Measurements from ENCODE around the gene SMPD2.

Gene SMPD2

DNA sequence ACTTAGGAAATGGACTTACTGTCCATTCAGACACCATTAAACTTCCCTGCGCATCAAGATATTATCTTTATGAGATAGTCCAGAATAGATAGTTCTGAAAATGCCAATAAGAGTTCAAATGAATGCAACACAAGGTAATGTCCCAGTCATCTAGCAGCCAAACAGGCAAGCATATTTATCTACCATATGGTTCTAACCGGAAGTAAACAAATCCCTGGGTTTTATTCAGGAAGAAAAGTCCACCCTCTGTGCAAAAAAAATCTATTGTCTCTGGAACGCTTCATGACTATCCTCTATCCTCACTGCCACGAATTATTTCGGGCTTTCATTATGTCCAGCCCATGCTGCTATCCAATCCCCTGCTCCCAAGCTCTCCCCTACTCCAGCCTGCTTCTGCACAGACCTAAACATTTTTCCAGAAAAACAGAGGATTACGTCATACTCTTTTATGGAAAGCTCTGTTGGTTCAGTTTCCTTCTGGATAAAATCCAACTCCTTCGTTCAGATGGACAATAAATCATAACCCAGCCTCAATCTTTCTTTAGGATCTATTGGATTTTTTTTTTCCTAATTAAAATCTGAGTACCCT lies 11.5 kb upstream of the SMPD2 start:
- WGBS = 68% methylated on average over 6 of the region's 7 CpGs
- H3K18ac ChIP-seq (ENCODE audit: low read depth in 1 of 2, low read length in 2 of 2) = no peak overlapping the region

DNA sequence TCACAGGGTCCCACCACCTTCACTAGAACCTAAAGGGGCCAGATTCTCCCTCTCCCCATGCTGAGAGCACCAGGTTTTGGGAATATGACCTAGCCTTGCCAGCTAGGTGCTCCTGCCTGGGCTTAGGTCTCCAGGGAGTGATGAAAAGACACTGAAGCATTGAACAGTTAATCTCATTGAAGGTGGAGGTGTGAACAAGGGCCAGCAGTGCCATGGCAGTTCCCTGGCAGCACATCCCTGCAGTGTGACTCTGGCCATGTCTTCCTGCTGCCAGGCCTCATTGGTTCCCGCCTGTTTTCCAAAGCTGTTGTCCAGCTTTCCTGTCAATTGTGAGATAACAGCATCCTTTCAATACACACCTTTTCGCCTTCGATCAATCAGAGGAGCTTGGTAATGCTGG lies 11.0 kb upstream of the SMPD2 start:
- 98% methylated on average over 3 of the region's 3 CpGs for WGBS
- H4K91ac ChIP-seq (ENCODE audit: low read length) = no peak overlapping the region
- no peak overlapping the region for H3K27ac ChIP-seq (ENCODE audit: low read length, poor library complexity, severe bottlenecking)
- peak overlapping the region; percentile 33 for H3K9ac ChIP-seq (ENCODE audit: low read length)
- H3K79me1 ChIP-seq (replicated peaks; ENCODE audit: low read length, poor library complexity, severe bottlenecking) = no peaks in the 10 kb centered on the region
- H3K4me1 ChIP-seq (ENCODE audit: control insufficient read depth, insufficient read depth, low read depth, low read length) = no peaks in the 10 kb centered on the region
- no peak overlapping the region for H2BK120ac ChIP-seq (ENCODE audit: low read depth, low read length)
- H3K9me3 ChIP-seq (ENCODE audit: control insufficient read depth, low read length) = no peaks in the 10 kb centered on the region
- no peaks in the 10 kb centered on the region for H3K36me3 ChIP-seq (ENCODE audit: control insufficient read depth in 1 of 2, insufficient read depth in 2 of 2, low read depth in 1 of 2, low read length in 2 of 2)
- H3K4me3 ChIP-seq (ENCODE audit: insufficient read depth in 1 of 2, low read depth in 1 of 2, low read length in 2 of 2) = no peak overlapping the region
- H3K14ac ChIP-seq (ENCODE audit: low read length in 2 of 2) = no peak overlapping the region
- no peak overlapping the region for H2BK5ac ChIP-seq (ENCODE audit: low read depth, low read length, poor library complexity, severe bottlenecking)
- H2BK15ac ChIP-seq (ENCODE audit: low read depth, poor library complexity, severe bottlenecking) = no peak overlapping the region
- DNase-seq = no peak
- no peak overlapping the region for H2BK12ac ChIP-seq (ENCODE audit: low read length in 2 of 2)
- H2AK5ac ChIP-seq (ENCODE audit: low read length, severe bottlenecking) = no peak overlapping the region
- H3K4ac ChIP-seq (ENCODE audit: low read depth in 1 of 2, low read length in 2 of 2) = no peak overlapping the region
- peaks cover 0 to 4% of the 10 kb centered on the region in 2 experiments for H3K27me3 ChIP-seq (ENCODE audit: control insufficient read depth in 1 of 2, insufficient read depth in 1 of 2, low read length in 2 of 2)
- H3K23ac ChIP-seq (ENCODE audit: low read length in 2 of 2) = no peak overlapping the region
- no peak overlapping the region for H2AFZ ChIP-seq (ENCODE audit: low read depth, low read length)
- H3K4me2 ChIP-seq (ENCODE audit: low read length, poor library complexity, severe bottlenecking) = no peak overlapping the region
- H4K8ac ChIP-seq (ENCODE audit: low read length) = no peak overlapping the region
- H3K18ac ChIP-seq (ENCODE audit: low read depth in 1 of 2, low read length in 2 of 2) = no peak overlapping the region

More for the DNA sequence above, 11.5 kb upstream of the SMPD2 start:
- Histone ChIP-seq H4K91ac (ENCODE audit: low read length) (no peak overlapping the region), H3K23ac (ENCODE audit: low read length in 2 of 2) (no peak overlapping the region), H3K9me3 (ENCODE audit: control insufficient read depth, low read length) (no peaks in the 10 kb centered on the region), H3K36me3 (ENCODE audit: control insufficient read depth in 1 of 2, insufficient read depth in 2 of 2, low read depth in 1 of 2, low read length in 2 of 2) (no peaks in the 10 kb centered on the region), H3K4ac (ENCODE audit: low read depth in 1 of 2, low read length in 2 of 2) (no peak overlapping the region), H2AFZ (ENCODE audit: low read depth, low read length) (no peak overlapping the region), H3K79me1 (replicated peaks; ENCODE audit: low read length, poor library complexity, severe bottlenecking) (no peaks in the 10 kb centered on the region), H2BK12ac (ENCODE audit: low read length in 2 of 2) (no peak overlapping the region), H4K8ac (ENCODE audit: low read length) (no peak overlapping the region), H3K4me3 (ENCODE audit: insufficient read depth in 1 of 2, low read depth in 1 of 2, low read length in 2 of 2) (no peak overlapping the region), H2BK120ac (ENCODE audit: low read depth, low read length) (no peak overlapping the region), H2BK15ac (ENCODE audit: low read depth, poor library complexity, severe bottlenecking) (no peak overlapping the region), H3K4me1 (ENCODE audit: control insufficient read depth, insufficient read depth, low read depth, low read length) (peaks cover 4% of the 10 kb centered on the region), H3K4me2 (ENCODE audit: low read length, poor library complexity, severe bottlenecking) (no peak overlapping the region), H2BK5ac (ENCODE audit: low read depth, low read length, poor library complexity, severe bottlenecking) (no peak overlapping the region), H3K9ac (ENCODE audit: low read length) (peak overlapping the region; percentile 33), H2AK5ac (ENCODE audit: low read length, severe bottlenecking) (no peak overlapping the region), H3K27ac (ENCODE audit: low read length, poor library complexity, severe bottlenecking) (no peak overlapping the region), H3K14ac (ENCODE audit: low read length in 2 of 2) (no peak overlapping the region), H3K27me3 (ENCODE audit: control insufficient read depth in 1 of 2, insufficient read depth in 1 of 2, low read length in 2 of 2) (peaks cover 0 to 4% of the 10 kb centered on the region in 2 experiments)
- DNase-seq = peak; percentile 36

DNA sequence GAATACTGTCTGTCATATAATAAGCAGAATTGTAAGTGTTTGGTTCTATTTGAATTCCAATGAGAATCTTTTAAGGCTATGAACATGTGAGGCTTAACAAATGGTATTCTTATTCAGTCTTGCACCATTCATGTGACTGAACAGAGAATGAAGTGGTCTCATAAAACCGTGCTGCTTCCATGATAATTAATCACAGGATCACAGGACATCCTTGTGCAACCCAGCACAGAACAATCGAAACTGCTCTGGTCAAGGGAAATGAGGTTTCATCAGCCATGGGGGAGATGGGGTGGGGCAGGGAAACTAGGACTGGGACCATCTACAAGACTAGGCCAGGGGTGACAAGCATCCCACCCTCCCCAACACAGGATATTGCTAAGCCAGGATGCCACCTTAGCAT lies 6.1 kb upstream of the SMPD2 start:
- Histone ChIP-seq H2AK5ac (ENCODE audit: low read length, severe bottlenecking) (no peak overlapping the region), H3K27ac (ENCODE audit: low read length, poor library complexity, severe bottlenecking) (no peak overlapping the region), H3K9me3 (ENCODE audit: control insufficient read depth, low read length) (no peaks in the 10 kb centered on the region), H3K36me3 (ENCODE audit: control insufficient read depth in 1 of 2, insufficient read depth in 2 of 2, low read depth in 1 of 2, low read length in 2 of 2) (no peaks in the 10 kb centered on the region), H3K4ac (ENCODE audit: low read depth in 1 of 2, low read length in 2 of 2) (no peak overlapping the region), H4K91ac (ENCODE audit: low read length) (no peak overlapping the region), H2BK120ac (ENCODE audit: low read depth, low read length) (no peak overlapping the region), H2BK12ac (ENCODE audit: low read length in 2 of 2) (no peak overlapping the region), H2BK15ac (ENCODE audit: low read depth, poor library complexity, severe bottlenecking) (no peak overlapping the region), H4K8ac (ENCODE audit: low read length) (no peak overlapping the region), H3K23ac (ENCODE audit: low read length in 2 of 2) (no peak overlapping the region), H3K4me1 (ENCODE audit: control insufficient read depth, insufficient read depth, low read depth, low read length) (no peaks in the 10 kb centered on the region), H3K4me3 (ENCODE audit: insufficient read depth in 1 of 2, low read depth in 1 of 2, low read length in 2 of 2) (no peak overlapping the region), H3K4me2 (ENCODE audit: low read length, poor library complexity, severe bottlenecking) (no peak overlapping the region), H3K79me1 (replicated peaks; ENCODE audit: low read length, poor library complexity, severe bottlenecking) (no peaks in the 10 kb centered on the region), H3K9ac (ENCODE audit: low read length) (no peak overlapping the region), H3K14ac (ENCODE audit: low read length in 2 of 2) (no peak overlapping the region), H2BK5ac (ENCODE audit: low read depth, low read length, poor library complexity, severe bottlenecking) (no peak overlapping the region), H2AFZ (ENCODE audit: low read depth, low read length) (no peak overlapping the region), H3K18ac (ENCODE audit: low read depth in 1 of 2, low read length in 2 of 2) (no peak overlapping the region), H3K27me3 (ENCODE audit: control insufficient read depth in 1 of 2, insufficient read depth in 1 of 2, low read length in 2 of 2) (peaks cover 0 to 4% of the 10 kb centered on the region in 2 experiments)
- WGBS = 63% methylated on average over 2 of the region's 2 CpGs
- DNase-seq = peak; percentile 22

DNA sequence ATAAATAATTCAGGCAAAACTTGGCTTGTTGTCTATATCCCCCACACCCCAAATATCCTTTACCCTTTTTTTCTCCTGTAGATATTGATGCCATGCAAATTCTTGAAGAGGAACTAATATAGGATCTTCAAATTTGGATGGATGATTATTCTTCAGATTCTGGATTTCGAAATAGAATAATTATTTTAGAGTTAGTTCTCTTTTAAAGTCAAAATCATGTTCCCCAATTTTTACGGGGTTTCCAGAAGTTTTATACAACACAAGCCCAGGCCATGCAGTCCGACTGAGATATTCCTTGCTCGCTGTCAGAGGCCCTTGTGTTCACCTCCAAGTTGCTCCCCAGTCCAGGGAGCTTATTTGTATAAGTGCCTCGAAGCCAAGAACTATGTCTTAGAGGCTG lies 4.5 kb upstream of the SMPD2 start:
- Histone ChIP-seq H3K36me3 (ENCODE audit: control insufficient read depth in 1 of 2, insufficient read depth in 2 of 2, low read depth in 1 of 2, low read length in 2 of 2) (no peaks in the 10 kb centered on the region), H3K9ac (ENCODE audit: low read length) (no peak overlapping the region), H2AFZ (ENCODE audit: low read depth, low read length) (no peak overlapping the region), H2BK12ac (ENCODE audit: low read length in 2 of 2) (no peak overlapping the region), H3K79me1 (replicated peaks; ENCODE audit: low read length, poor library complexity, severe bottlenecking) (peaks cover 1% of the 10 kb centered on the region), H2BK5ac (ENCODE audit: low read depth, low read length, poor library complexity, severe bottlenecking) (no peak overlapping the region), H3K4ac (ENCODE audit: low read depth in 1 of 2, low read length in 2 of 2) (no peak overlapping the region), H4K91ac (ENCODE audit: low read length) (no peak overlapping the region), H3K18ac (ENCODE audit: low read depth in 1 of 2, low read length in 2 of 2) (no peak overlapping the region), H3K4me1 (ENCODE audit: control insufficient read depth, insufficient read depth, low read depth, low read length) (peaks cover 3% of the 10 kb centered on the region), H2AK5ac (ENCODE audit: low read length, severe bottlenecking) (no peak overlapping the region), H4K8ac (ENCODE audit: low read length) (no peak overlapping the region), H3K4me2 (ENCODE audit: low read length, poor library complexity, severe bottlenecking) (no peak overlapping the region), H3K9me3 (ENCODE audit: control insufficient read depth, low read length) (no peaks in the 10 kb centered on the region), H2BK120ac (ENCODE audit: low read depth, low read length) (no peak overlapping the region), H3K27me3 (ENCODE audit: control insufficient read depth in 1 of 2, insufficient read depth in 1 of 2, low read length in 2 of 2) (peaks cover 0 to 4% of the 10 kb centered on the region in 2 experiments), H3K23ac (ENCODE audit: low read length in 2 of 2) (no peak overlapping the region), H3K4me3 (ENCODE audit: insufficient read depth in 1 of 2, low read depth in 1 of 2, low read length in 2 of 2) (no peak overlapping the region), H3K27ac (ENCODE audit: low read length, poor library complexity, severe bottlenecking) (no peak overlapping the region), H3K14ac (ENCODE audit: low read length in 2 of 2) (no peak overlapping the region), H2BK15ac (ENCODE audit: low read depth, poor library complexity, severe bottlenecking) (no peak overlapping the region)
- WGBS = 93% methylated on average over 4 of the region's 5 CpGs
- no peak for DNase-seq

Measured in mesenchymal stem cell (in vitro differentiated cells and primary cell).